GM12878 (cell line): ENCODE data around the gene MN1. TPM values are rescaled to one million over a fixed set of nuclear protein-coding genes. Genes with fewer than 3 reads are reported as not detected.

Experiments
- ATAC-seq: fragments of 200-7000 bp; cut with Tn5 transposase; 3 replicates; pipeline ENCODE4 v1.9.1; 2020; ENCODE audit warnings: mild to moderate bottlenecking, moderate library complexity
- BruUV-seq: library from RNA; stranded (reverse); fragments of 400-500 nt; replicated peaks from 2 replicates; lab custom pipeline; 2021; lab: Mats Ljungman, UMichigan
- CTCF ChIA-PET: fragments of 300-600 bp; sonication (Branson Sonifier 250); formaldehyde crosslinking; extraction: SDS; loops from one replicate; lab custom pipeline; 2021; ENCODE audit warnings: inconsistent platforms; lab: Yijun Ruan, JAX
- POLR2A ChIA-PET: fragments of 350-600 bp; formaldehyde crosslinking; extraction: SDS; loops from one replicate; lab custom pipeline; 2021; ENCODE audit warnings: inconsistent platforms; lab: Charles Lee
- RAD21 ChIA-PET: fragments of 300-600 bp; sonication (Branson Sonifier 250); formaldehyde crosslinking; loops from one replicate; lab custom pipeline; 2023; ENCODE audit warnings: antibody characterized with exemption; ENCODE audit not compliant: unreplicated experiment; lab: Charles Lee
- SMC1A ChIA-PET: fragments of 300-600 bp; sonication (Branson Sonifier 250); formaldehyde crosslinking; loops from one replicate; lab custom pipeline; 2023; ENCODE audit not compliant: unreplicated experiment, uncharacterized antibody; lab: Charles Lee
- DNase-seq: peaks from one replicate; pipeline ENCODE4 v3.0.0-alpha.2; 2011; ENCODE audit warnings: low read depth, low spot score
- FAIRE-seq: peaks from 3 replicates; lab custom pipeline; 2011; peaks lifted over from hg19 to GRCh38; lab: Jason Lieb, UNC
- H2AFZ ChIP-seq: 2 replicates; pipeline ENCODE4 v1.6.0; 2011; ENCODE audit warnings: low read depth, low read length, control low read depth; ENCODE audit not compliant: control insufficient read depth
- H3K27ac ChIP-seq: 2 replicates; pipeline ENCODE4 v1.5.1; 2011; ENCODE audit warnings: control low read depth; ENCODE audit not compliant: control insufficient read depth, insufficient read depth
- H3K27me3 ChIP-seq, 2 experiments: replicated peaks in 1 of 2; 2 replicates each; pipeline versions ENCODE4 v1.6.0 to v1.6.1; 2011; ENCODE audit warnings: low read length in 1 of 2; ENCODE audit not compliant: control insufficient read depth in 2 of 2, insufficient read depth in 2 of 2
- H3K36me3 ChIP-seq, 2 experiments: 2 replicates each; pipeline ENCODE4 v1.5.1; 2011; ENCODE audit warnings: low read length in 1 of 2; ENCODE audit not compliant: control insufficient read depth in 2 of 2, insufficient read depth in 2 of 2
- H3K4me1 ChIP-seq: 2 replicates; pipeline ENCODE4 v1.6.1; 2011; ENCODE audit warnings: mild to moderate bottlenecking, low read length, moderate library complexity, mixed read lengths; ENCODE audit not compliant: control insufficient read depth, insufficient read depth
- H3K4me2 ChIP-seq: 2 replicates; pipeline ENCODE4 v1.6.0; 2011; ENCODE audit warnings: control low read depth; ENCODE audit not compliant: control insufficient read depth, insufficient read depth
- H3K4me3 ChIP-seq: fragments of 200-600 bp; sonication (generic); 2 replicates; pipeline ENCODE4 v1.5.1; 2016
- H3K79me2 ChIP-seq: 2 replicates; pipeline ENCODE4 v1.6.0; 2011; ENCODE audit warnings: low read length; ENCODE audit not compliant: control insufficient read depth, insufficient read depth
- H3K9ac ChIP-seq: 2 replicates; pipeline ENCODE4 v1.8.0; 2011; ENCODE audit warnings: low read length, control low read depth, mixed read lengths; ENCODE audit not compliant: control insufficient read depth, insufficient read depth
- H3K9me3 ChIP-seq: replicated peaks from 3 replicates; pipeline ENCODE4 v1.5.1; 2011; ENCODE audit warnings: mild to moderate bottlenecking, low read length; ENCODE audit not compliant: control insufficient read depth, insufficient read depth
- H4K20me1 ChIP-seq: 2 replicates; pipeline ENCODE4 v1.6.0; 2011; ENCODE audit not compliant: control insufficient read depth, insufficient read depth
- BCL3 ChIP-seq: IDR thresholded peaks from 2 replicates; pipeline ENCODE4 v1.6.1; 2011; ENCODE audit warnings: borderline replicate concordance, low read depth, mild to moderate bottlenecking, moderate library complexity, low read length; ENCODE audit not compliant: insufficient read depth, poor library complexity, severe bottlenecking
- E2F4 ChIP-seq: IDR thresholded peaks from 2 replicates; pipeline ENCODE4 v1.6.1; 2012; ENCODE audit warnings: low read depth, low read length, improper control_type of control experiment
- E2F8 ChIP-seq: fragments of 450-650 bp; IDR thresholded peaks from 2 replicates; pipeline ENCODE4 v1.6.1; 2018; ENCODE audit warnings: mild to moderate bottlenecking, low read depth, moderate library complexity; ENCODE audit not compliant: partially characterized antibody
- E4F1 ChIP-seq: fragments of 450-650 bp; IDR thresholded peaks from 2 replicates; pipeline ENCODE4 v1.6.1; 2018; ENCODE audit warnings: borderline replicate concordance, mild to moderate bottlenecking; ENCODE audit not compliant: partially characterized antibody
- FOS ChIP-seq: IDR thresholded peaks from 3 replicates; pipeline ENCODE4 v1.6.1; 2011; ENCODE audit warnings: borderline replicate concordance; ENCODE audit not compliant: insufficient read length; ENCODE audit errors: extremely low read depth
- GABPA ChIP-seq: IDR thresholded peaks from 2 replicates; pipeline ENCODE4 v1.6.1; 2014; ENCODE audit warnings: antibody characterized with exemption, low read depth, mild to moderate bottlenecking, inconsistent platforms
- NFYB ChIP-seq: IDR thresholded peaks from 2 replicates; pipeline ENCODE4 v1.6.1; 2011; ENCODE audit warnings: low read depth, mild to moderate bottlenecking, low read length, improper control_type of control experiment, moderate library complexity; ENCODE audit not compliant: insufficient read depth
- NRF1 ChIP-seq: conservative IDR thresholded peaks from 2 replicates; pipeline ENCODE4 v1.6.1; 2011; ENCODE audit warnings: mild to moderate bottlenecking, low read depth, low read length, improper control_type of control experiment
- PBX3 ChIP-seq: IDR thresholded peaks from 2 replicates; pipeline ENCODE4 v1.6.1; 2011; ENCODE audit warnings: mild to moderate bottlenecking, low read depth, low read length, moderate library complexity; ENCODE audit not compliant: insufficient replicate concordance
- PKNOX1 ChIP-seq: fragments of 450-650 bp; IDR thresholded peaks from 2 replicates; pipeline ENCODE4 v1.6.1; 2016; ENCODE audit warnings: mild to moderate bottlenecking
- RBBP5 ChIP-seq: fragments of 200-600 bp; sonication (generic); conservative IDR thresholded peaks from 2 replicates; pipeline ENCODE4 v1.6.1; 2016
- RCOR1 ChIP-seq: conservative IDR thresholded peaks from 2 replicates; pipeline ENCODE4 v1.6.1; 2012; ENCODE audit warnings: low read depth, low read length, improper control_type of control experiment
- WGBS: methylation state at CpG from one replicate; pipeline ENCODE4 v1.1.6; 2016; ENCODE audit warnings: low lambda C conversion rate; ENCODE audit not compliant: insufficient replicate concordance, insufficient coverage; ENCODE audit errors: missing lambda C conversion rate; 5-methylcytosine and 5-hydroxymethylcytosine counted together
- in situ Hi-C: fragments of 300-500 bp; cut with MboI; formaldehyde crosslinking; loops from 9 replicates; pipeline ENCODE4 v1.14.3; 2018; ENCODE audit warnings: mixed read lengths
- intact Hi-C: fragments of 100-400 bp; cut with micrococcal nuclease; formaldehyde crosslinking; loops from one replicate; pipeline ENCODE4 v1.14.2; 2022; ENCODE audit not compliant: unreplicated experiment
- polyA plus RNA-seq, 11 experiments: library from polyadenylated mRNA; depleted of rRNA in 4 of 11; unstranded in 6 of 11; stranded (reverse) in 5 of 11; fragments of >200 nt; fragmentation: Nextera tagmentation in 4 of 11; fragmentation: Illumina TruSeq in 1 of 11; extraction: Ambion mirVana in 4 of 11; extraction: Trizol in 1 of 11; gene quantifications; 1 replicate in 1 of 11; 2 replicates in 10 of 11; pipeline versions ENCODE4 v1.2.1 to v1.2.3, GENCODE V29; 2011 to 2016; ENCODE audit warnings: inconsistent platforms in 2 of 11, missing spikeins in 2 of 11, low read depth in 1 of 11
- total RNA-seq, 4 experiments: library from RNA; depleted of rRNA in 3 of 4; stranded (reverse); fragments of >200 nt in 3 of 4; fragmentation: Illumina TruSeq in 1 of 4; extraction: Trizol in 1 of 4; gene quantifications; 2 replicates each; pipeline versions ENCODE4 v1.2.1 to v1.2.3, GENCODE V29; 2013 to 2021

MN1 gene
- total and polyA plus RNA-seq, 10 of the 15 experiments (the other 5 are each of a cell fraction or from before 2014, with no cell fraction given): under 0.01 to 0.24 (median 0.03) TPM; not detected in 3

GRCh38 chr22:27754888-27755480 is 46.6 kb downstream of the MN1 start:
- no peak for DNase-seq
- intact Hi-C loops (no loop called here), in situ Hi-C loops (no loop called here)
- Histone ChIP-seq H4K20me1 (no peaks in the 10 kb centered on the region), H3K9me3 (no peaks in the 10 kb centered on the region), H2AFZ (no peak overlapping the region), H3K4me3 (no peak overlapping the region), H3K36me3 (no peaks in the 10 kb centered on the region), H3K27me3 (no peaks in the 10 kb centered on the region; a peak in 1 of 4 replicates), H3K4me2 (no peak overlapping the region), H3K79me2 (no peaks in the 10 kb centered on the region), H3K4me1 (no peaks in the 10 kb centered on the region), H3K27ac (no peak overlapping the region), H3K9ac (no peak overlapping the region)
- RAD21 ChIA-PET: no interaction called here
- CTCF ChIA-PET: no interaction called here
- SMC1A ChIA-PET: no interaction called here
- POLR2A ChIA-PET: no interaction called here
- WGBS: 5% methylated on average over 8 of the region's 8 CpGs
- FAIRE-seq: no peak
- no peak for ATAC-seq
- BruUV-seq: no TSS peak
- no peak for TF ChIP-seq E2F8
- TF ChIP-seq GABPA: no peak
- TF ChIP-seq PKNOX1: no peak
- no peak for TF ChIP-seq E4F1
- TF ChIP-seq FOS: no peak
- TF ChIP-seq NRF1: no peak
- no peak for TF ChIP-seq NFYB
- TF ChIP-seq BCL3: no peak
- TF ChIP-seq RBBP5: no peak
- no peak for TF ChIP-seq E2F4
- TF ChIP-seq PBX3: no peak
- no peak for TF ChIP-seq RCOR1
